Measurements from ENCODE around the gene MAPK8. TPM values are rescaled to one million over a fixed set of nuclear protein-coding genes. Genes with fewer than 3 reads are reported as not detected.
"Not testable (repeated sequence)": the region's sequence is repeated elsewhere in the genome, so short reads cannot be mapped to it uniquely, and the experiment has no call there.

Gene MAPK8
- total RNA-seq, result 10 to 100 TPM; 30.5 to 32.3 TPM

- POLR2A ChIA-PET, result no interaction called here
- H3K27ac Mint-ChIP-seq, result peak within 1 kb of the TSS; percentile 88
These were observed at the start of gene MAPK8 for GRCh38 chr10:48306265-48306869. Gene MAPK8 (plus strand): TSS chr10:48306677. CDS start chr10:48401661, 94,984 bp downstream.

GRCh38 chr10:48257407-48257961 is 49.0 kb upstream of the MAPK8 start:
- ChIA-PET CTCF (interaction anchor here (0.7 kb wide), 1 partner anchor 18 kb away, joined by 3 read pairs; no protein-coding TSS in a partner anchor), POLR2A (no interaction called here)
- Mint-ChIP-seq H3K27ac (no peak overlapping the region), H3K27me3 (peaks cover 19% of the 10 kb centered on the region), H3K9me3 (no peaks in the 10 kb centered on the region), H3K36me3 (ENCODE audit: low read depth) (no peaks in the 10 kb centered on the region), H3K4me3 (no peak overlapping the region), H3K4me1 (no peaks in the 10 kb centered on the region)
- no peak for DNase-seq

More at GRCh38 chr10:48306265-48306869, at the start of gene MAPK8:
- Mint-ChIP-seq H3K27me3 (no peaks in the 10 kb centered on the region), H3K9me3 (no peaks in the 10 kb centered on the region), H3K4me3 (peak within 1 kb of the TSS; percentile 80), H3K4me1 (peaks cover 27% of the 10 kb centered on the region), H3K36me3 (ENCODE audit: low read depth) (no peaks in the 10 kb centered on the region)
- peak; percentile 89 for DNase-seq
- CTCF ChIA-PET, result no interaction called here

DNA sequence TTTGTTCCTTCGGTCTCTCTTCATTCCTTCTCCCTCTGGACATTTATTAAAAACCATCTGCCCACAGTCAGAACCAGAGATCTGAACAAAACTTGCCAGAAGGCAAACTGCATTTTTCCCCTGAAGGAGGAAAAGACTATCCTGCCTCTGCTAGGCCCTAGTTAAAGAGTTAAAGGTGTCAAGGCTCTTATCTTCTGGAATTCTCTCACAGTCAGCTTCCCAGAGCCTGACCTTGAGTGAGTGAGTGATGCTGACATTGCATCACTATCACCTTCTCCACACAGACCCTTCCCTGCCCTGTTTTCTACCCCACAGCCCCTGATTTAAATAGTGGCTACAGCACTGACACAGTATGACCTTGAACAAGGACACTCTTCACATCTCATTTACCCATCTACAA is 48.4 kb upstream of the MAPK8 start:
- peaks cover 20% of the 10 kb centered on the region for H3K27me3 Mint-ChIP-seq
- POLR2A ChIA-PET, result no interaction called here
- DNase-seq, result no peak

GRCh38 chr10:48266528-48266927 is 39.9 kb upstream of the MAPK8 start:
- H3K27ac Mint-ChIP-seq, result no peak overlapping the region

More for the DNA sequence above, 48.4 kb upstream of the MAPK8 start:
- Mint-ChIP-seq H3K4me3 (no peak overlapping the region), H3K9me3 (no peaks in the 10 kb centered on the region), H3K27ac (no peak overlapping the region), H3K36me3 (ENCODE audit: low read depth) (no peaks in the 10 kb centered on the region), H3K4me1 (no peaks in the 10 kb centered on the region)
- CTCF ChIA-PET, result no interaction called here

GRCh38 chr10:48271047-48271730 is 35.3 kb upstream of the MAPK8 start:
- Mint-ChIP-seq H3K4me1 (no peaks in the 10 kb centered on the region), H3K27me3 (peaks cover 5% of the 10 kb centered on the region), H3K27ac (no peak overlapping the region), H3K9me3 (no peaks in the 10 kb centered on the region), H3K36me3 (ENCODE audit: low read depth) (no peaks in the 10 kb centered on the region), H3K4me3 (no peak overlapping the region)
- no peak for DNase-seq
- CTCF ChIA-PET, result no interaction called here
- POLR2A ChIA-PET, result no interaction called here

More at GRCh38 chr10:48266528-48266927, 39.9 kb upstream of the MAPK8 start:
- H3K9me3 Mint-ChIP-seq, result no peaks in the 10 kb centered on the region
- POLR2A ChIA-PET, result no interaction called here
- peaks cover 9% of the 10 kb centered on the region for H3K27me3 Mint-ChIP-seq
- DNase-seq, result no peak
- CTCF ChIA-PET, result no interaction called here
- no peaks in the 10 kb centered on the region for H3K4me1 Mint-ChIP-seq
- no peak overlapping the region for H3K4me3 Mint-ChIP-seq
- no peaks in the 10 kb centered on the region for H3K36me3 Mint-ChIP-seq (ENCODE audit: low read depth)

DNA sequence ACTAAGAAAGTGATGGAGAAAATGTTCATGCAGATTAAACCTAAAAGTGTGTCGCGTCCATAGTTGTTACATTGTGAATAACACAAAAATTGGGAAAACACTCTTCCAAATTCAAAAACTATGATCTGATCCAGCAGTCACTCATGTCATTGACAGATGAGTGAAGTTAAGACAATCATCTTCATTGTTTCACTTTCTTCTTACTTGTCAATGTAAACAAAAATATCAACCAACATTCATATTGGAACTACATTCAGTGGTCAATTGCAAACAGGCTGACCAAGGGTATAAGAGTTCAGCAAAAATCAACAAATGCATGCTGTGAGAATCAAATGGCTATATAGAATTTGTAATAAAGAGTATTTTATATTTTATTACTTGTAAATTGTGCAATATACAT is 33.8 kb upstream of the MAPK8 start:
- no peak overlapping the region for H3K27ac Mint-ChIP-seq
- H3K4me3 Mint-ChIP-seq, result no peak overlapping the region
- no peaks in the 10 kb centered on the region for H3K4me1 Mint-ChIP-seq
- CTCF ChIA-PET, result no interaction called here
- POLR2A ChIA-PET, result no interaction called here
- no peaks in the 10 kb centered on the region for H3K36me3 Mint-ChIP-seq (ENCODE audit: low read depth)
- DNase-seq, result no peak
- H3K27me3 Mint-ChIP-seq, result peaks cover 4% of the 10 kb centered on the region
- H3K9me3 Mint-ChIP-seq, result no peaks in the 10 kb centered on the region

DNA sequence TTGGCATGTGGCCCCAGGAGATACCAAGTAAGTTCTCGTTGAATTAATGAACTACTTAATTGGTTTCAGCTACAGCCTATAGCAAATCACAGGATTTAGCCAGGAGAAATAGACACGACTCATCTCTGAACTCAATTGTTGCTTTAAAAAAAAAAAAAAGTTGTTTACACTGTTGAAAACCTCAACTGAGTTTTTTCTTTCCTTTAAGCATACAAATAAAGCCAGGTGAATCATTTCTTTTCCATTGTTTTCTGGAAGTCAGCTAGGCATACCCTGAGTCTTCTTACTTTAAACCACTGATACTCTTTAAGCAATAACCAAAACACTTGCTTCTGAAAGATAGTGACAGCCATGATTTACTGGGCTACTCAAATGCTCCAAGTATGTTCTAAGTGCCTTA is 32.7 kb upstream of the MAPK8 start:
- ChIA-PET CTCF (no interaction called here), POLR2A (interaction anchor here (0.6 kb wide), 1 partner anchor 1260 kb away, joined by 3 read pairs; no protein-coding TSS in a partner anchor)
- H3K4me3 Mint-ChIP-seq, result no peak overlapping the region
- H3K4me1 Mint-ChIP-seq, result no peaks in the 10 kb centered on the region
- H3K9me3 Mint-ChIP-seq, result no peaks in the 10 kb centered on the region
- DNase-seq, result no peak
- H3K27me3 Mint-ChIP-seq, result peaks cover 9% of the 10 kb centered on the region
- H3K27ac Mint-ChIP-seq, result no peak overlapping the region
- H3K36me3 Mint-ChIP-seq (ENCODE audit: low read depth), result no peaks in the 10 kb centered on the region

DNA sequence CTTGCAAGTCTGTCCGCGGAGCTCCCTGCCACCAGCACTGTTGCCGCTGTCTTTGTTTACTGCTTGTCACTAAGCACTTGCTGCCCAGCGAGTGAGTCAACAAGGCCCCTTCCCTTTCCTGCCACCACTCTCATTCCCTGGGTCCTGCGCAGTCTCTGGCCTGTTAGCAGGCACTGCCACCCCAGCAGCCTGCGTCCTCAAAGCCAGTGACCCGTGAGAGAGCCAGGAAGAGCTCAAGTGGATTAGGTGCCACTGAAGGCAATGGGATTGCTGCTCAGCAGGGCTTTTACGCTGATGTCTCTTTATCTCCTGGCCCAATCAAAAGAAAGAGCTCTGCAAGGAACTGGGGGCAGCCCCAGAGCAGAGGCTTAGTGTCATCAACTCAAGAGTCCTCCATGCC is 31.8 kb upstream of the MAPK8 start, which contains the start of gene FRMPD2:
FRMPD2 (minus strand) TSS at position 61 of the 400 bp plus-strand sequence. CDS start 129 bp downstream, outside the sequence.
- Mint-ChIP-seq H3K9me3 (no peaks in the 10 kb centered on the region), H3K27me3 (peaks cover 10% of the 10 kb centered on the region), H3K27ac (no peak within 1 kb of the TSS), H3K36me3 (ENCODE audit: low read depth) (no peaks in the 10 kb centered on the region), H3K4me1 (no peaks in the 10 kb centered on the region), H3K4me3 (no peak within 1 kb of the TSS)
- ChIA-PET CTCF (interaction anchor here (0.9 kb wide), 1 partner anchor 17 kb away, joined by 3 read pairs; no protein-coding TSS in a partner anchor), POLR2A (no interaction called here)
- no peak for DNase-seq

GRCh38 chr10:48277093-48277492 is 29.4 kb upstream of the MAPK8 start:
- no peak overlapping the region for H3K27ac Mint-ChIP-seq
- H3K9me3 Mint-ChIP-seq, result peaks cover 9% of the 10 kb centered on the region
- CTCF ChIA-PET, result no interaction called here
- H3K4me3 Mint-ChIP-seq, result no peak overlapping the region
- no peak for DNase-seq
- H3K4me1 Mint-ChIP-seq, result no peaks in the 10 kb centered on the region
- peaks cover 9% of the 10 kb centered on the region for H3K27me3 Mint-ChIP-seq
- POLR2A ChIA-PET, result no interaction called here
- H3K36me3 Mint-ChIP-seq (ENCODE audit: low read depth), result no peaks in the 10 kb centered on the region

- H3K27ac Mint-ChIP-seq, result no peak overlapping the region
- no peaks in the 10 kb centered on the region for H3K4me1 Mint-ChIP-seq
- no peaks in the 10 kb centered on the region for H3K36me3 Mint-ChIP-seq (ENCODE audit: low read depth)
- H3K9me3 Mint-ChIP-seq, result peaks cover 14% of the 10 kb centered on the region
- H3K27me3 Mint-ChIP-seq, result peaks cover 9% of the 10 kb centered on the region
- H3K4me3 Mint-ChIP-seq, result no peak overlapping the region
- DNase-seq, result no peak
- ChIA-PET POLR2A (no interaction called here), CTCF (no interaction called here)
These were observed 27.3 kb upstream of the MAPK8 start for GRCh38 chr10:48279081-48279751.

GRCh38 chr10:48281697-48282096 is 24.8 kb upstream of the MAPK8 start:
- H3K4me3 Mint-ChIP-seq; H3K27ac Mint-ChIP-seq; H3K4me1 Mint-ChIP-seq; DNase-seq; H3K36me3 Mint-ChIP-seq (ENCODE audit: low read depth); POLR2A ChIA-PET: not testable (repeated sequence)
- CTCF ChIA-PET, result interaction anchor here (0.6 kb wide), 1 partner anchor 56 kb away, joined by 3 read pairs; no protein-coding TSS in a partner anchor
- Mint-ChIP-seq H3K27me3 (peaks cover 21% of the 10 kb centered on the region), H3K9me3 (peaks cover 14% of the 10 kb centered on the region)

GRCh38 chr10:48282829-48283228 is 23.6 kb upstream of the MAPK8 start:
- H3K27ac Mint-ChIP-seq, result no peak overlapping the region
- peaks cover 14% of the 10 kb centered on the region for H3K9me3 Mint-ChIP-seq
- CTCF ChIA-PET, result no interaction called here
- no peak overlapping the region for H3K4me3 Mint-ChIP-seq
- peaks cover 8% of the 10 kb centered on the region for H3K4me1 Mint-ChIP-seq
- DNase-seq, result no peak
- H3K36me3 Mint-ChIP-seq (ENCODE audit: low read depth), result no peaks in the 10 kb centered on the region
- H3K27me3 Mint-ChIP-seq, result peaks cover 18% of the 10 kb centered on the region
- POLR2A ChIA-PET, result no interaction called here

DNA sequence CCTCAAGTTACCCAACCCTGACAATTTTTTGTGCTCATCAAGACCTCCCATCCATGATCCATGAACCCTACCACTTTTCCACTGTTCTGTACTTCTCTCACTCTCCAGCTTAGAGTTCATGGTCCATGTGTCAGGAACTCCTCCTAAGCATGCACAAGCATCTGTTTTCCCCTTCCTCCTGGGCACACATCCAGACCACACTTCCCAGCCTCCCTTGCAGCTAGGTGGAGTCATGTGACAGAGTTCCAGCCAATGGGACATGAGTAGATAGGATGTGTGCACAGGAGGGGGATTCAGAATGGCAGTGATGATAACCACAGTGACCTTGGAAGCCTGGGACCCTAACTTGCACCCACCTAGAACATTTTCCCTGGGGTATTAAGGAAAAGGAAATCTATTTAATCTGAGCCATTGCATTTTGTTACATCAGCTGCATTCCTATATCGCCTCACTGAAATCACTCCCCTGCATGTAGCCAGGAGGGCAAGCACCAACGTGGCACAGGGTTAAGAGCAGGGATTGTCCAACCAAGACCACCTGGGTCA is 22.4 kb upstream of the MAPK8 start:
- DNase-seq, result no peak
- Mint-ChIP-seq H3K4me3 (no peak overlapping the region), H3K36me3 (ENCODE audit: low read depth) (no peaks in the 10 kb centered on the region), H3K9me3 (peaks cover 14% of the 10 kb centered on the region), H3K4me1 (peaks cover 16% of the 10 kb centered on the region), H3K27ac (no peak overlapping the region), H3K27me3 (peaks cover 13% of the 10 kb centered on the region)
- POLR2A ChIA-PET, result no interaction called here
- CTCF ChIA-PET, result no interaction called here

All from activated CD4-positive, alpha-beta T cell treated with anti-CD3 and anti-CD28 coated beads, Interleukin-2, amount 10 ng/mL, durations not matched to agents 7 days and 5 days (primary cell).